IgD-negative memory B cell (primary cell): ENCODE data around the gene SEPSECS. TPM values are rescaled to one million over a fixed set of nuclear protein-coding genes. Genes with fewer than 3 reads are reported as not detected.
"Not testable (repeated sequence)": the region's sequence is repeated elsewhere in the genome, so short reads cannot be mapped to it uniquely, and the experiment has no call there.

Experiments
- H3K27ac Mint-ChIP-seq, 3 donors: one replicate each; pipeline ENCODE4 v1.8.0; 2020 to 2022; ENCODE audit warnings: mild to moderate bottlenecking in 3 of 3, mixed read lengths in 3 of 3, moderate library complexity in 1 of 3
- H3K27me3 Mint-ChIP-seq: one replicate; pipeline ENCODE4 v1.8.0; 2021; ENCODE audit warnings: mixed read lengths
- H3K36me3 Mint-ChIP-seq: one replicate; pipeline ENCODE4 v1.8.0; 2020; ENCODE audit warnings: mild to moderate bottlenecking, mixed read lengths
- H3K4me1 Mint-ChIP-seq, 3 donors: one replicate each; pipeline ENCODE4 v1.8.0; 2020 to 2022; ENCODE audit warnings: mixed read lengths in 3 of 3, mild to moderate bottlenecking in 1 of 3
- H3K4me3 Mint-ChIP-seq, 4 donors: one replicate each; pipeline ENCODE4 v1.8.0; 2020 to 2022; ENCODE audit warnings: mild to moderate bottlenecking in 4 of 4, mixed read lengths in 4 of 4, moderate library complexity in 3 of 4
- H3K9me3 Mint-ChIP-seq, 3 donors: one replicate each; pipeline ENCODE4 v1.8.0; 2020 to 2021; ENCODE audit warnings: mixed read lengths in 3 of 3, mild to moderate bottlenecking in 1 of 3
- polyA plus RNA-seq: library from polyadenylated mRNA; unstranded; fragments of 300-500 nt; fragmentation: Illumina TruSeq; gene quantifications from one replicate; pipeline ENCODE4 v1.2.3, GENCODE V29; 2021

SEPSECS gene
- polyA plus RNA-seq, 1 donor from 2014 or later, result 3.5 TPM

GRCh38 chr4:25089051-25089763 lies 71.0 kb downstream of the SEPSECS start:
- Mint-ChIP-seq H3K27me3 (peaks cover 24% of the 10 kb centered on the region), H3K4me1 (peaks cover 0 to 5% (median 0%) of the 10 kb centered on the region in 3 donors), H3K4me3 (no peak overlapping the region), H3K27ac (no peak overlapping the region), H3K36me3 (peaks cover 1% of the 10 kb centered on the region), H3K9me3 (peaks cover 3 to 9% (median 7%) of the 10 kb centered on the region in 3 donors)

DNA sequence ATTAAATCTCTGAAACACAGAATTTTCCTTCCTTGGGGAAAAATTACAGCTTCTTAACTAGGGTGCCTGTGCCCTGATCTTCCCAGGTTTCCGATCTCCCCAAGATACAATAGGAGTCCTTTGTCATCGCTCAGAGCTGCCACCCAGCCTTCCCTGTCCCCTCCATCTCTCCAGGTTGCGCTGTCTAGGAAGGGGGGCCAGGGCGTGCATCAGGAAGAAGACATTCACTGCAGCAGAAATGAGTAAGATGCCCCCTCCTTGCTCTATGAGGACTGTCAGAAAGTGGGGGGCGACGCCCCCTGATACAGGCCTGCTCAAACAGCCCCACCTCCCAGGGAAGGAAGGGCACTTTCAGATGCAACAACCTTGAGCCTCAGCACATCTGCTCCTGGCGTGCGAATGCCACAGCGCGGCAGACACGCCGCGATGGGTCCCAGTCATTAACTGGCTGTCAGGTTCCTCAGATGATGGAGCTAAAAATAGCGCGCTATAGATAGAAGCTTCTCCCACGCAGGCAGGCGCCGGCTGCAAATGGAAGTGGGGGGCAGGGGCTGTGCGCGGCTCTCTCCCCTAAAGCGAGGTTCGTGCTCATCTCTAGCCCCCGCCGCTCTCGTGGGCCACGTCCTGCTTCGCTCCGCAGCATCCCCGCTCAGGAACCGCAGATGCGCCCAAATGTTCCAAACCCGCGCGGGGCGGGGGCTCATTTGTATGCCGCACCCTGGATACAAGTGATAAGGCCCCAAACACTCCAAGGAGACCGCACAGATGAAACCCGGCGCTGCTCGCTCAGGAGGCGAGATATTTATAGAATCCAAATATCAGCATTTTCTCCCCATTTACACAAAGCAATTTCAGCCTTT lies 71.9 kb downstream of the SEPSECS start:
- Mint-ChIP-seq H3K36me3 (peaks cover 1% of the 10 kb centered on the region), H3K4me3 (no peak overlapping the region), H3K9me3 (peaks cover 2 to 5% (median 3%) of the 10 kb centered on the region in 3 donors), H3K27ac (no peak overlapping the region), H3K4me1 (peaks cover 0 to 5% (median 0%) of the 10 kb centered on the region in 3 donors), H3K27me3 (peaks cover 24% of the 10 kb centered on the region)

DNA sequence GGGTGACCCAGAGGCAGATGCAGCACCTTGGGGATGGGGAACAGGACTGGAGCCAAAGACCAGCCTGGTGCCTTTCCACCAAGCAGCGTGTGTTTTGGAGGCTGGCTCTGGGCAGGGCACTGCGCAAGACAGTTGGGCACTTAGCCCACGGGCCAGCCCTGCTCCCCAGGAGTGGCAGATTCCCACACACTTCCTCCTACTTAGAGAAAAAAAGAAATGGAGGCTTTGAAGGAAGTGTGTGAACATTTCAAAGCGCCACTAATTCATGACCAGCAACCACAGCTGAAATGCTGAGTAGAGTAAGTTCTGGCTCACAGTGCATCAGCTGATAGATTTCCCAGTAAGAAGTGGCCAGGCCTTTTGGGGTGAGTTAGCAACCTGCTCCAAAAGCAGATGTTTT lies 74.6 kb downstream of the SEPSECS start:
- H3K27ac Mint-ChIP-seq, result no peak overlapping the region
- H3K36me3 Mint-ChIP-seq, result peaks cover 1% of the 10 kb centered on the region
- H3K27me3 Mint-ChIP-seq, result peaks cover 33% of the 10 kb centered on the region
- no peak overlapping the region for H3K4me3 Mint-ChIP-seq
- peaks cover 0 to 2% (median 0%) of the 10 kb centered on the region in 3 donors for H3K9me3 Mint-ChIP-seq
- peaks cover 0 to 5% (median 0%) of the 10 kb centered on the region in 3 donors for H3K4me1 Mint-ChIP-seq

DNA sequence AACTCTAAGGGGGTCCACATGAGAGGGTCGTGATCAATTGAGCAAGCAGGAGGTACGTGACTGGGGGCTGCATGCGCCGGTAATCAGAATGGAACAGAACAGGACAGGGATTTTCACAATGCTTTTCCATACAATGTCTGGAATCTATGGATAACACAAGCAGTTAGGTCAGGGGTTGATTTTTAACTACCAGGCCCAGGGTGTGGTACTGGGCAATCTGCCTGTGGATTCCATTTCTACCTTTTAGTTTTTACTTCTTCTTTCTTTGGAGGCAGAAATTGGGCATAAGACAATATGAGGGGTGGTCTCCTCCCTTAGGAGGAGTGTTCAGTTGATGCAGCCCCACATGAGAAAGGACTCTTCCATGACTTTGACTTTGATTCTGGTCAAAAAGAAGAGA lies 76.8 kb downstream of the SEPSECS start:
- H3K27ac Mint-ChIP-seq, H3K9me3 Mint-ChIP-seq, H3K4me3 Mint-ChIP-seq, H3K36me3 Mint-ChIP-seq, H3K4me1 Mint-ChIP-seq: not testable (repeated sequence)
- peaks cover 23% of the 10 kb centered on the region for H3K27me3 Mint-ChIP-seq

- H3K9me3 Mint-ChIP-seq, result peaks cover 0 to 2% (median 0%) of the 10 kb centered on the region in 3 donors
- peaks cover 0 to 2% (median 0%) of the 10 kb centered on the region in 3 donors for H3K4me1 Mint-ChIP-seq
- H3K27me3 Mint-ChIP-seq, result peaks cover 17% of the 10 kb centered on the region
- peaks cover 3% of the 10 kb centered on the region for H3K36me3 Mint-ChIP-seq
- H3K27ac Mint-ChIP-seq, result no peak overlapping the region
- H3K4me3 Mint-ChIP-seq, result no peak overlapping the region
These were observed 78.3 kb downstream of the SEPSECS start for GRCh38 chr4:25081866-25082471.

DNA sequence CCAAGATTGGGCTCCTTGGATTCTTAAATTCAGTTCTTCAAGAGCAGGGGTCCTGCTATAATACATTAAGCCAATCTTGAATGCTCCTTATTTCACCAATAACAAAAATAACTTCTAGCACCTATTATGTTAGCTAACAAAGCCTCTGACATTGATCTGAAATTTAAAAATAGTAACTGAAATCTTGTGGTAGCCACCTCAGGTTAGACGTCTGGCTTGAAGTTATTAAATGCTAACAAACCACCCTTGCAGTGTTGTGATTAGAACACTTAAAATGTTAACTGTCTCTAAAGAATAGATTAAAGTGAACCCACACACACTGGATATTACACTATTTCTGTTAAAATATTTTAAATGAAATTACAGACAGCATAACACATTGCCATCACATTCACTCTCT lies 79.7 kb downstream of the SEPSECS start:
- Mint-ChIP-seq H3K4me3 (no peak overlapping the region), H3K4me1 (peaks cover 0 to 2% (median 0%) of the 10 kb centered on the region in 3 donors), H3K27me3 (peaks cover 13% of the 10 kb centered on the region), H3K9me3 (no peaks in the 10 kb centered on the region), H3K27ac (no peak overlapping the region), H3K36me3 (peaks cover 1% of the 10 kb centered on the region)

- Mint-ChIP-seq H3K4me3 (no peak overlapping the region), H3K27ac (no peak overlapping the region), H3K27me3 (peaks cover 13% of the 10 kb centered on the region), H3K36me3 (peaks cover 1% of the 10 kb centered on the region), H3K9me3 (no peaks in the 10 kb centered on the region), H3K4me1 (peaks cover 0 to 2% (median 0%) of the 10 kb centered on the region in 3 donors)
These were observed 81.7 kb downstream of the SEPSECS start for GRCh38 chr4:25078523-25078922.

DNA sequence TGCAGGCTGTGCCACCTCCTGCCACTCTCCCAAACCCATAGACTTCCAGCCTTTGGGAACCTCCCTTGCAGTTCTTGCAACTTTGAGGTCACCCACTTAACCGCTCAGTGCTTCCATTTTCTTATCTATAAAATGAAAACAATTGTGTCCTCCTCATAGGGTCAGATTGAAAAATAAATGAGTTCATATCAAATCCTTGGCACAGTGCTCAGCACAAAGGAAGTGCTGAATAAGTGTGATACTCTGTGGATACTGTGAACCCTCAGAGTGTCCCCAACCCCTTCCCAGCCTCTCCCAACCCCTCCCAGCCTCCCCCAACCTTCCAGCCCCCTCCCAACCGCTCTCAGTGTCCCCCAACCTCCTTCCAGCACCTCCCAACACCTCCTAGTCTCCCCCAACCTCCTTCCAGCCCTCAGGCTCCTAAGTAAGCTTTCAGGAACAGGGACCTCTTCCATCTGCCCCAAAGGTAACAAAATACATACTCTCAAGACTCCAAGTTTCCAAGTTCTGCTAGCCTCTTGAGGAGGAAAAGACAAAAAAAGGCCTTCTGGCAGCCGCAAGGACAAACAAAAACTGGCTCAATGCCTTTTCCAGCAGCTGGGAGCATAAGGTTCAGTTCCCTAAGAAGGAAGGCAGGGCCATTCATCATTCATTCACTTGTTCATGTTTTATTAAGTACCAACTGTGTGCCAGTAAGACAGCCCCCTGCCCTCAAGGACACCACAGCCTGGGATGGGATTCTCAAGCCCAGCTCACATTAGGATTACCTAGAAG lies 83.4 kb downstream of the SEPSECS start:
- Mint-ChIP-seq H3K9me3 (no peaks in the 10 kb centered on the region), H3K4me1 (peaks cover 0 to 2% (median 0%) of the 10 kb centered on the region in 3 donors), H3K4me3 (no peak overlapping the region), H3K36me3 (peaks cover 1% of the 10 kb centered on the region), H3K27me3 (peaks cover 5% of the 10 kb centered on the region), H3K27ac (no peak overlapping the region)

- Mint-ChIP-seq H3K9me3 (peaks cover 0 to 2% (median 0%) of the 10 kb centered on the region in 3 donors), H3K27me3 (peaks cover 6% of the 10 kb centered on the region), H3K36me3 (peaks cover 1% of the 10 kb centered on the region), H3K27ac (no peak overlapping the region), H3K4me3 (no peak overlapping the region), H3K4me1 (peaks cover 0 to 2% (median 0%) of the 10 kb centered on the region in 3 donors)
These were observed 84.4 kb downstream of the SEPSECS start for GRCh38 chr4:25075851-25076250.

GRCh38 chr4:25075129-25075528 lies 85.1 kb downstream of the SEPSECS start:
- H3K27me3 Mint-ChIP-seq, result peaks cover 9% of the 10 kb centered on the region
- no peak overlapping the region for H3K27ac Mint-ChIP-seq
- H3K9me3 Mint-ChIP-seq, result peaks cover 0 to 2% (median 0%) of the 10 kb centered on the region in 3 donors
- H3K4me3 Mint-ChIP-seq, result no peak overlapping the region
- peaks cover 0 to 2% (median 0%) of the 10 kb centered on the region in 3 donors for H3K4me1 Mint-ChIP-seq
- peaks cover 1% of the 10 kb centered on the region for H3K36me3 Mint-ChIP-seq

DNA sequence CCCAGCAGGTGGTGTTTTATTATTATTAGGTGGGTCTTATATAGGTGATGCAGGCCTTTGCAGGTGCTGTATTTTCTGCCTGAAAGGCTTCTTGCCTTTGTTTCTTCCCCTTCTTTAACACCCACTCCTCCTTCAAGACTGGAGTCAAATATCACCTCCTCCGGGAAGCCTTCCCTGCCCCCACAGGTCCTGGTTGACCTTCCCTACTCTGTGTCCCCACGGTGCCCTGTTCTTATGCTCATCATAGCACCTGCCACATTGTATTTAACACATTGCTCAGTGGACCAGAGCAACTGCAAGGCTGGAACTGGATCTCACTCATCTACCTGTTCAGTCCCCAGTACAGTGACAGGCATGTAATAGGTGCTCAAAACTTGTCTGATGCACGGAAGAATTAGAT lies 89.7 kb downstream of the SEPSECS start:
- Mint-ChIP-seq H3K27me3 (peaks cover 8% of the 10 kb centered on the region), H3K36me3 (no peaks in the 10 kb centered on the region), H3K27ac (no peak overlapping the region), H3K4me3 (no peak overlapping the region), H3K4me1 (no peaks in the 10 kb centered on the region), H3K9me3 (peaks cover 0 to 6% (median 2%) of the 10 kb centered on the region in 3 donors)

Other genes starting within 250 kb of the SEPSECS start
- not detected for gene CCDC149, start 247.4 kb downstream of the SEPSECS start, polyA plus RNA-seq
- gene LGI2, start 129.5 kb downstream of the SEPSECS start, polyA plus RNA-seq, result not detected
- 13.2 TPM for gene PI4K2B, start 73.6 kb upstream of the SEPSECS start, polyA plus RNA-seq
- gene ZCCHC4, start 152.3 kb upstream of the SEPSECS start, polyA plus RNA-seq, result 10.1 TPM
- gene ANAPC4, start 216.8 kb upstream of the SEPSECS start, polyA plus RNA-seq, result 19.4 TPM